PFSK-1 (cell line): ENCODE results near the gene CCSER2.

Experiments used
- FOXP2 ChIP-seq: optimal IDR thresholded peaks from 2 replicates; pipeline ENCODE3; 2011; ENCODE audit warnings: borderline replicate concordance, control low read depth, inconsistent platforms; ENCODE audit not compliant: insufficient read depth; ENCODE audit errors: extremely low read length, extremely low read depth
- POLR2AphosphoS5 ChIP-seq: IDR thresholded peaks from 2 replicates; pipeline ENCODE4 v1.6.1; 2012; ENCODE audit warnings: low read depth, mild to moderate bottlenecking, control low read depth, low read length, moderate library complexity
- REST ChIP-seq, 2 experiments: IDR thresholded peaks; 2 replicates each; pipeline versions ENCODE4 v1.6.1 to v1.8.0; 2011 to 2012; ENCODE audit warnings: low read depth in 2 of 2, low read length in 2 of 2, control low read depth in 1 of 2, inconsistent platforms in 1 of 2, mild to moderate bottlenecking in 1 of 2, moderate library complexity in 1 of 2; ENCODE audit not compliant: insufficient read depth in 1 of 2
- SIN3A ChIP-seq: IDR thresholded peaks from 2 replicates; pipeline ENCODE4 v1.6.1; 2012; ENCODE audit warnings: mild to moderate bottlenecking, low read length, moderate library complexity, borderline replicate concordance; ENCODE audit not compliant: insufficient read depth
- TAF1 ChIP-seq: IDR thresholded peaks from 2 replicates; pipeline ENCODE4 v1.6.1; 2012; ENCODE audit warnings: low read length, control low read depth, borderline replicate concordance; ENCODE audit not compliant: insufficient read depth

The CCSER2 gene

GRCh38 chr10:84537447-84537931, 209.1 kb downstream of the CCSER2 start:
- TF ChIP-seq POLR2AphosphoS5 (no peak), FOXP2 (no peak), TAF1 (no peak)

- no peak for TF ChIP-seq REST (IDR thresholded peaks at IDR 0.05; ENCODE audit: insufficient read depth in 1 of 2, low read depth in 2 of 2, low read length in 2 of 2)
- no peak for TF ChIP-seq FOXP2
- TF ChIP-seq SIN3A, result no peak
- no peak for TF ChIP-seq POLR2AphosphoS5
- TF ChIP-seq TAF1, result no peak
Measured at GRCh38 chr10:84538036-84538435, 209.6 kb downstream of the CCSER2 start.

GRCh38 chr10:84539216-84539615, 210.8 kb downstream of the CCSER2 start:
- TF ChIP-seq POLR2AphosphoS5 (no peak), SIN3A (no peak), REST (IDR thresholded peaks at IDR 0.05; ENCODE audit: insufficient read depth in 1 of 2, low read depth in 2 of 2, low read length in 2 of 2) (no peak), FOXP2 (no peak), TAF1 (no peak)

GRCh38 chr10:84540022-84540616, 211.7 kb downstream of the CCSER2 start:
- TF ChIP-seq FOXP2 (no peak), SIN3A (no peak), POLR2AphosphoS5 (no peak), REST (IDR thresholded peaks at IDR 0.05; ENCODE audit: insufficient read depth in 1 of 2, low read depth in 2 of 2, low read length in 2 of 2) (no peak), TAF1 (no peak)

- no peak for TF ChIP-seq SIN3A
- TF ChIP-seq TAF1, result no peak
- TF ChIP-seq POLR2AphosphoS5, result no peak
- TF ChIP-seq FOXP2, result no peak
Measured at GRCh38 chr10:84540617-84541288, 212.4 kb downstream of the CCSER2 start.

GRCh38 chr10:84541289-84541637, 212.9 kb downstream of the CCSER2 start:
- TF ChIP-seq TAF1 (no peak), REST (IDR thresholded peaks at IDR 0.05; ENCODE audit: insufficient read depth in 1 of 2, low read depth in 2 of 2, low read length in 2 of 2) (no peak), SIN3A (no peak)
